T-cell (primary cell): ENCODE measurements around the gene UEVLD. TPM values are rescaled to one million over a fixed set of nuclear protein-coding genes. Genes with fewer than 3 reads are reported as not detected.

Experiments used
- ATAC-seq, 4 experiments: fragments of 200-7000 bp in 3 of 4; fragments of 150-1000 bp in 1 of 4; cut with Tn5 transposase; replicated peaks in 1 of 4; 1 replicate in 3 of 4; 2 replicates in 1 of 4; pipeline ENCODE4 v1.10.0; 2021; ENCODE audit warnings: moderate library complexity in 3 of 4, mild to moderate bottlenecking in 2 of 4, moderate number of reproducible peaks in 1 of 4
- CTCF ChIA-PET, 2 donors: fragments of 300-600 bp; sonication (Branson Sonifier 250); formaldehyde crosslinking; loops; one replicate each; lab custom pipeline; 2022; ENCODE audit warnings: antibody characterized with exemption in 2 of 2; lab: Charles Lee
- POLR2A ChIA-PET, 2 donors: fragments of 300-600 bp; sonication (Branson Sonifier 250); formaldehyde crosslinking; loops; one replicate each; lab custom pipeline; 2022; ENCODE audit warnings: antibody characterized with exemption in 2 of 2; lab: Charles Lee
- DNase-seq, 35 experiments: peaks; one replicate each; pipeline versions ENCODE4 v3.0.0 to v3.0.0-alpha.2; 2013 to 2023
- H3K27ac ChIP-seq: one replicate; pipeline ENCODE4 v1.5.1; 2013; ENCODE audit warnings: low read length
- H3K27me3 ChIP-seq, 2 experiments: replicated peaks in 1 of 2; 1 replicate in 1 of 2; 2 replicates in 1 of 2; pipeline versions ENCODE4 v1.6.1 to v1.7.0; 2013; ENCODE audit warnings: low read length in 1 of 2, mixed read lengths in 1 of 2; ENCODE audit not compliant: control insufficient read depth in 2 of 2, insufficient read depth in 2 of 2; ENCODE audit errors: extremely low read depth in 1 of 2
- H3K36me3 ChIP-seq, 2 donors: 1 replicate in 1 of 2; 2 replicates in 1 of 2; pipeline versions ENCODE4 v1.6.1 to v1.7.0; 2013; ENCODE audit warnings: low read length in 1 of 2; ENCODE audit not compliant: control insufficient read depth in 2 of 2, insufficient read depth in 1 of 2; ENCODE audit errors: extremely low read depth in 1 of 2
- H3K4me1 ChIP-seq, 2 experiments: 1 replicate in 1 of 2; 2 replicates in 1 of 2; pipeline versions ENCODE4 v1.6.1 to v1.7.0; 2013; ENCODE audit warnings: low read length in 2 of 2, mixed read lengths in 1 of 2; ENCODE audit not compliant: insufficient read depth in 2 of 2, control insufficient read depth in 1 of 2; ENCODE audit errors: extremely low read depth in 1 of 2
- H3K4me3 ChIP-seq, 2 donors: 1 replicate in 1 of 2; 2 replicates in 1 of 2; pipeline versions ENCODE4 v1.5.1 to v1.7.0; 2013; ENCODE audit warnings: mild to moderate bottlenecking in 2 of 2, low read length in 1 of 2, moderate library complexity in 1 of 2; ENCODE audit not compliant: control insufficient read depth in 1 of 2; ENCODE audit errors: extremely low read depth in 1 of 2
- H3K9me3 ChIP-seq: 2 replicates; pipeline ENCODE4 v1.7.0; 2013
- H3K27ac Mint-ChIP-seq, 2 donors: one replicate each; pipeline ENCODE4 v1.8.0; 2020 to 2021; ENCODE audit warnings: mild to moderate bottlenecking in 2 of 2, mixed read lengths in 2 of 2
- H3K27me3 Mint-ChIP-seq, 2 donors: one replicate each; pipeline ENCODE4 v1.8.0; 2021 to 2022; ENCODE audit warnings: mixed read lengths in 2 of 2
- H3K36me3 Mint-ChIP-seq: one replicate; pipeline ENCODE4 v1.8.0; 2021; ENCODE audit warnings: mixed read lengths
- H3K4me1 Mint-ChIP-seq, 3 donors: one replicate each; pipeline ENCODE4 v1.8.0; 2020 to 2022; ENCODE audit warnings: mixed read lengths in 3 of 3, mild to moderate bottlenecking in 1 of 3
- H3K4me3 Mint-ChIP-seq, 3 donors: one replicate each; pipeline ENCODE4 v1.8.0; 2020 to 2022; ENCODE audit warnings: mild to moderate bottlenecking in 3 of 3, mixed read lengths in 3 of 3, moderate library complexity in 3 of 3
- H3K9me3 Mint-ChIP-seq, 3 donors: one replicate each; pipeline ENCODE4 v1.8.0; 2020 to 2022; ENCODE audit warnings: mixed read lengths in 3 of 3
- WGBS: methylation state at CpG from one replicate; pipeline ENCODE4 v1.1.5; 2013; ENCODE audit warnings: missing lambda C conversion rate; ENCODE audit not compliant: insufficient coverage; 5-methylcytosine and 5-hydroxymethylcytosine counted together
- total RNA-seq, 35 experiments: library from RNA in 6 of 35; stranded (reverse) in 6 of 35; fragments of 120-200 nt in 1 of 35; gene quantifications; one replicate each; pipeline versions ENCODE4 v1.2.1 to v1.2.4 and lab custom pipeline; 2013 to 2026

UEVLD gene
- total RNA-seq, 5 donors from 2014 or later (not counting 1 experiment from before 2014, with no cell fraction given): 3.9 to 9.0 (median 7.1) TPM

DNA sequence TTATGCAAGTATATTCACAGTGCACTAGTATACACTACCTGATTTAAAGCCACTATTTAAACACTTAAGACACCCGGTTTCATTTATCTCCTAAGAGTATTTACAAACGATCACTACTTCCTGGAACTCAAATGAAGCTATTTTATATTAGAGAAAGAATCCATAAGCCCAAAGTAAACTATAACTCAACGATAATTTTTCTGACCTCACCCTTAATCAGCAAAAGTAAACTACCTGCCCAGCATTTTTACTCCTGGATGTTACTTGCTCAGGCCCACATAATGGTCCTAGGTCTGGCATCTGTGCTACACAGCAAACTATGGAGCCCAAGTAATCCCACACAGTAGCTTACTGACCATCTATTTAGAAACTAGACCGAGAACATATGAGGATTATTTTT is 95.2 kb downstream of the UEVLD start:
- no peaks in the 10 kb centered on the region for H3K27me3 Mint-ChIP-seq
- WGBS: no CpG with 5 or more reads among the region's 4 CpGs
- CTCF ChIA-PET: interaction anchor here in 1 of 2 donors (1.3 kb wide), 1 partner anchor 238 kb away, joined by 3 read pairs; no protein-coding TSS in a partner anchor
- Histone ChIP-seq H3K27me3 (no peaks in the 10 kb centered on the region), H3K36me3 (peaks cover 14 to 45% of the 10 kb centered on the region in 2 donors), H3K9me3 (no peaks in the 10 kb centered on the region), H3K27ac (no peak overlapping the region), H3K4me1 (no peaks in the 10 kb centered on the region), H3K4me3 (no peak overlapping the region)
- ATAC-seq (no peak), DNase-seq (no peak)
- no peaks in the 10 kb centered on the region for H3K9me3 Mint-ChIP-seq
- H3K27ac Mint-ChIP-seq: peak overlapping the region in 1 of 2 donors; percentile 70
- peaks cover 52% of the 10 kb centered on the region for H3K36me3 Mint-ChIP-seq
- POLR2A ChIA-PET: no interaction called here
- H3K4me3 Mint-ChIP-seq: no peak overlapping the region
- H3K4me1 Mint-ChIP-seq: peaks cover 0 to 7% (median 6%) of the 10 kb centered on the region in 3 donors

- H3K27me3 ChIP-seq: no peaks in the 10 kb centered on the region
- ChIA-PET CTCF (no interaction called here), POLR2A (no interaction called here)
- Mint-ChIP-seq H3K36me3 (peaks cover 52% of the 10 kb centered on the region), H3K4me1 (peaks cover 0 to 7% (median 5%) of the 10 kb centered on the region in 3 donors), H3K4me3 (no peak overlapping the region), H3K27ac (no peak overlapping the region), H3K27me3 (no peaks in the 10 kb centered on the region), H3K9me3 (no peaks in the 10 kb centered on the region)
- DNase-seq (no peak), ATAC-seq (no peak)
- no peak overlapping the region for H3K4me3 ChIP-seq
- H3K36me3 ChIP-seq: peaks cover 14 to 45% of the 10 kb centered on the region in 2 donors
- H3K9me3 ChIP-seq: no peaks in the 10 kb centered on the region
- no peaks in the 10 kb centered on the region for H3K4me1 ChIP-seq
- H3K27ac ChIP-seq: no peak overlapping the region
Observed at GRCh38 chr11:18492888-18493287, 95.6 kb downstream of the UEVLD start.

GRCh38 chr11:18491924-18492323 is 96.6 kb downstream of the UEVLD start:
- DNase-seq (no peak), ATAC-seq (no peak)
- H3K4me1 Mint-ChIP-seq: peaks cover 0 to 7% (median 5%) of the 10 kb centered on the region in 3 donors
- H3K9me3 Mint-ChIP-seq: no peaks in the 10 kb centered on the region
- Histone ChIP-seq H3K4me1 (no peaks in the 10 kb centered on the region), H3K36me3 (peaks cover 14 to 40% of the 10 kb centered on the region in 2 donors), H3K27me3 (no peaks in the 10 kb centered on the region), H3K4me3 (no peak overlapping the region), H3K9me3 (no peaks in the 10 kb centered on the region), H3K27ac (no peak overlapping the region)
- no peak overlapping the region for H3K4me3 Mint-ChIP-seq
- no peak overlapping the region for H3K27ac Mint-ChIP-seq
- ChIA-PET POLR2A (no interaction called here), CTCF (no interaction called here)
- no peaks in the 10 kb centered on the region for H3K27me3 Mint-ChIP-seq
- peaks cover 53% of the 10 kb centered on the region for H3K36me3 Mint-ChIP-seq
- no CpG with 5 or more reads among the region's 2 CpGs for WGBS

- CTCF ChIA-PET: no interaction called here
- Mint-ChIP-seq H3K27me3 (no peaks in the 10 kb centered on the region), H3K27ac (no peak overlapping the region), H3K4me3 (no peak overlapping the region), H3K9me3 (no peaks in the 10 kb centered on the region), H3K36me3 (peaks cover 57% of the 10 kb centered on the region), H3K4me1 (peaks cover 0 to 7% (median 5%) of the 10 kb centered on the region in 3 donors)
- Histone ChIP-seq H3K36me3 (peaks cover 12 to 39% of the 10 kb centered on the region in 2 donors), H3K9me3 (no peaks in the 10 kb centered on the region), H3K27me3 (no peaks in the 10 kb centered on the region), H3K4me1 (no peaks in the 10 kb centered on the region), H3K27ac (no peak overlapping the region), H3K4me3 (no peak overlapping the region)
- POLR2A ChIA-PET: no interaction called here
- WGBS: 98% methylated on average over 7 of the region's 15 CpGs
- no peak for ATAC-seq
- DNase-seq: no peak
Observed at GRCh38 chr11:18490736-18491485, 97.6 kb downstream of the UEVLD start.

DNA sequence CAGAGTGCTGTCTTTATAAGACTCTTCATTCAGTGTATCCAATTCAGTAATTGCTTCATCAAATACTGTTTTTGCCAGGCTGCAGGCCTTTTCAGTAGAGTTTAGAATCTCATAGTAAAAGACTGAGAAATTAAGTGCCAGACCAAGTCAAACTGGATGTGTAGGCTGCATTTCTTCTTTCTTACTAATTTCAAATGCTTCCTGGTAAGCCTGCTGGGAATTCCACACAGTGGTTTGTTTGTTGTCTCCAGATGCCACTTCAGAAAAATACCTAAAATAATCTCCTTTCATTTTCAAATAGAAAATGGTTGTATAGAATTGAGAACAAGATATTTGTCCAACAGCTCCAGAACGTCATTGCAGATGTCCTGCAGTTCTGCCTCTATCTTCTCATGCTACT is 98.2 kb downstream of the UEVLD start:
- CTCF ChIA-PET: no interaction called here
- WGBS: no CpG with 5 or more reads among the region's 1 CpG
- no peaks in the 10 kb centered on the region for H3K27me3 Mint-ChIP-seq
- H3K27ac Mint-ChIP-seq: no peak overlapping the region
- DNase-seq (no peak), ATAC-seq (no peak)
- Histone ChIP-seq H3K4me1 (no peaks in the 10 kb centered on the region), H3K4me3 (no peak overlapping the region), H3K9me3 (no peaks in the 10 kb centered on the region), H3K36me3 (peaks cover 12 to 42% of the 10 kb centered on the region in 2 donors), H3K27me3 (no peaks in the 10 kb centered on the region), H3K27ac (no peak overlapping the region)
- POLR2A ChIA-PET: interaction anchor here in 1 of 2 donors (0.6 kb wide), 1 partner anchor 109 kb away, joined by 4 read pairs; no protein-coding TSS in a partner anchor
- no peak overlapping the region for H3K4me3 Mint-ChIP-seq
- peaks cover 54% of the 10 kb centered on the region for H3K36me3 Mint-ChIP-seq
- H3K4me1 Mint-ChIP-seq: peaks cover 0 to 4% (median 2%) of the 10 kb centered on the region in 3 donors
- H3K9me3 Mint-ChIP-seq: no peaks in the 10 kb centered on the region

- DNase-seq: peak in 1 of 35 experiments; percentile 5
Observed at GRCh38 chr11:18485913-18486528, 102.5 kb downstream of the UEVLD start.

More at GRCh38 chr11:18485913-18486528, 102.5 kb downstream of the UEVLD start:
- no peaks in the 10 kb centered on the region for H3K4me1 ChIP-seq
- no peak for ATAC-seq
- H3K27me3 Mint-ChIP-seq: no peaks in the 10 kb centered on the region
- no peak overlapping the region for H3K4me3 ChIP-seq
- H3K9me3 Mint-ChIP-seq: no peaks in the 10 kb centered on the region
- no peaks in the 10 kb centered on the region for H3K9me3 ChIP-seq
- H3K27ac ChIP-seq: no peak overlapping the region
- H3K36me3 Mint-ChIP-seq: peaks cover 80% of the 10 kb centered on the region
- no peak overlapping the region for H3K27ac Mint-ChIP-seq
- H3K27me3 ChIP-seq: no peaks in the 10 kb centered on the region
- H3K4me3 Mint-ChIP-seq: no peak overlapping the region
- POLR2A ChIA-PET: no interaction called here
- H3K36me3 ChIP-seq: peaks cover 6 to 63% of the 10 kb centered on the region in 2 donors
- 77% methylated on average over 3 of the region's 8 CpGs for WGBS
- H3K4me1 Mint-ChIP-seq: peaks cover 0 to 2% (median 0%) of the 10 kb centered on the region in 3 donors
- CTCF ChIA-PET: no interaction called here
